Activated T-helper 1 cell treated with anti-CD3 and anti-CD28 coated beads, Interleukin-12 subunit alpha, Interleukin-12 subunit beta, Interleukin-2, Interleukin-4 antibody, amounts not matched to agents 30 ng/mL and 10 ng/mL and 1 ng/mL, durations not matched to agents 14 hours and 24 hours and 36 hours (primary cell): ENCODE measurements around the gene CDC20. TPM values are rescaled to one million over a fixed set of nuclear protein-coding genes. Genes with fewer than 3 reads are reported as not detected.
"Not testable (repeated sequence)": the region's sequence is repeated elsewhere in the genome, so short reads cannot be mapped to it uniquely, and the experiment has no call there.

Experiments used
- DNase-seq: peaks from one replicate; pipeline ENCODE4 v3.0.0; 2021; ENCODE audit warnings: low spot score
- H3K27ac Mint-ChIP-seq: one replicate; pipeline ENCODE4 v1.8.0; 2021; ENCODE audit warnings: mild to moderate bottlenecking, mixed read lengths
- H3K27me3 Mint-ChIP-seq: one replicate; pipeline ENCODE4 v1.8.0; 2022; ENCODE audit warnings: mild to moderate bottlenecking, moderate library complexity, mixed read lengths; ENCODE audit not compliant: insufficient read depth
- H3K36me3 Mint-ChIP-seq: one replicate; pipeline ENCODE4 v1.8.0; 2021; ENCODE audit warnings: low read depth, mixed read lengths
- H3K4me1 Mint-ChIP-seq: one replicate; pipeline ENCODE4 v1.8.0; 2021; ENCODE audit warnings: low read depth, mixed read lengths
- H3K4me3 Mint-ChIP-seq: one replicate; pipeline ENCODE4 v1.8.0; 2021; ENCODE audit warnings: mild to moderate bottlenecking, moderate library complexity, mixed read lengths
- H3K9me3 Mint-ChIP-seq: one replicate; pipeline ENCODE4 v1.8.0; 2021; ENCODE audit warnings: mixed read lengths
- intact Hi-C: fragments of 100-400 bp; cut with micrococcal nuclease; formaldehyde crosslinking; loops from one replicate; pipeline ENCODE4 v1.15.1; 2024
- total RNA-seq: library from RNA; stranded (reverse); gene quantifications from 2 replicates; pipeline ENCODE4 v1.2.3, GENCODE V29; 2022

CDC20 gene
- total RNA-seq, 1 donor from 2014 or later: 91.8 TPM

GRCh38 chr1:43382027-43382779, 23.4 kb downstream of the CDC20 start:
- DNase-seq: no peak
- peaks cover 60% of the 10 kb centered on the region for H3K36me3 Mint-ChIP-seq
- no peaks in the 10 kb centered on the region for H3K9me3 Mint-ChIP-seq
- no peaks in the 10 kb centered on the region for H3K27me3 Mint-ChIP-seq
- H3K4me1 Mint-ChIP-seq: peaks cover 10% of the 10 kb centered on the region
- H3K4me3 Mint-ChIP-seq: no peak overlapping the region
- peak overlapping the region; percentile 27 for H3K27ac Mint-ChIP-seq
- intact Hi-C loops: no loop called here

- no peak for DNase-seq
- intact Hi-C loops: no loop called here
- H3K27me3 Mint-ChIP-seq: no peaks in the 10 kb centered on the region
- no peak overlapping the region for H3K27ac Mint-ChIP-seq
- no peak overlapping the region for H3K4me3 Mint-ChIP-seq
- H3K9me3 Mint-ChIP-seq: no peaks in the 10 kb centered on the region
- peaks cover 22% of the 10 kb centered on the region for H3K4me1 Mint-ChIP-seq
- peaks cover 59% of the 10 kb centered on the region for H3K36me3 Mint-ChIP-seq
These were observed 24.7 kb downstream of the CDC20 start for GRCh38 chr1:43383449-43383848.

DNA sequence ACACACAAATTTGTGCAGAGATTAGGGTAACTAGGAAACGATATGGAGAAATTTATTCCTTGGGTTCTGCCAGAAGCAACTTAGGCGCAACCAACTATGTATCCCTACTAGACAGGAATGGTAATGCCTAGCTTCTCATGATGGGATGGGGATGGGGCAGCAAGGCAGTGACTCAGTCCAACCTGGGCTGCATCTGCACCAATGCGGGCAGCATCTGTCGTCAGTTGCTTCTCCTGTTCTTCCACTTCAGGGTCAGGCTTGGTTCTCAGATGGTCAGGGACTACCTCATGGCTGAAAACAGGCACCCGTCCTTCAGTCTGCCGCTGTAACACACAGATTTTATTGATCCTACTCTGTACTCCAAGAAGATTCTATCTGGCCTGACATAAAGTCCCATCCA, 27.9 kb downstream of the CDC20 start:
- Mint-ChIP-seq H3K9me3 (no peaks in the 10 kb centered on the region), H3K36me3 (peaks cover 53% of the 10 kb centered on the region), H3K27ac (no peak overlapping the region), H3K4me1 (peaks cover 36% of the 10 kb centered on the region), H3K27me3 (no peaks in the 10 kb centered on the region), H3K4me3 (no peak overlapping the region)
- DNase-seq: no peak
- intact Hi-C loops: no loop called here

GRCh38 chr1:43387976-43388599, 29.3 kb downstream of the CDC20 start:
- H3K4me1 Mint-ChIP-seq: peaks cover 40% of the 10 kb centered on the region
- no peak for DNase-seq
- intact Hi-C loops: no loop called here
- peaks cover 43% of the 10 kb centered on the region for H3K36me3 Mint-ChIP-seq
- no peaks in the 10 kb centered on the region for H3K9me3 Mint-ChIP-seq
- no peaks in the 10 kb centered on the region for H3K27me3 Mint-ChIP-seq
- H3K4me3 Mint-ChIP-seq: peak overlapping the region; percentile 99
- H3K27ac Mint-ChIP-seq: peak overlapping the region; percentile 64

DNA sequence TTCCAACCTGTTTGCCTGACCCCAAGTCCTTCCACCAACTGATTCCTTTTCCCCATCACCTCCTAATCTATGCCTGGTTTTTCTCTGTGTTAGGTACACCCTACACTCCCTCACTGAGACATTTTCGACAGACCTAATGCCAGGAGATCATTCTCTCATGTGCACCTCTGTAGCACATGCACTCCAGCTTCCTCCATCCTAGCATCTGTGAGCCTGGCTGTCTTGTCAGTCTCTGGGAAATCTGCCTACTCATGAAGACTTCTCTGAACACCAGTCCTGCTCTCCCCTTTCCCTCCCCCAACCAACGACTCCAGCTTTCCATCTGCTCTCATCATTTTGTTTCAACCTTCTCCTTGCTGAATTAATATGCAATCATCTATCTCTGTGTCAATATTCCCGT, 29.8 kb downstream of the CDC20 start:
- Mint-ChIP-seq H3K27me3 (no peaks in the 10 kb centered on the region), H3K36me3 (peaks cover 40% of the 10 kb centered on the region), H3K4me3 (peak overlapping the region; percentile 99), H3K4me1 (peaks cover 40% of the 10 kb centered on the region), H3K27ac (peak overlapping the region; percentile 64), H3K9me3 (no peaks in the 10 kb centered on the region)
- intact Hi-C loops: loop anchor here (1.0 kb wide), 5 partner anchors 20 to 216 kb away; partner anchors contain the start of genes CDC20, CFAP57, EBNA1BP2 and ELOVL1
- DNase-seq: no peak

- Mint-ChIP-seq H3K27ac (peak within 1 kb of the TSS; percentile 92), H3K4me3 (peak within 1 kb of the TSS; percentile 99), H3K9me3 (no peaks in the 10 kb centered on the region), H3K36me3 (peaks cover 31% of the 10 kb centered on the region), H3K27me3 (no peaks in the 10 kb centered on the region), H3K4me1 (peaks cover 40% of the 10 kb centered on the region)
- DNase-seq: peak; percentile 93
- intact Hi-C loops: loop anchor here (1.0 kb wide), 6 partner anchors 21 to 261 kb away; partner anchors contain the start of genes CDC20, CFAP57, EBNA1BP2 and ELOVL1
These were observed 30.8 kb downstream of the CDC20 start, which contains the start of the genes MED8 and SZT2 for GRCh38 chr1:43389326-43390313. Gene MED8, minus strand, starts transcription at chr1:43389800. Its CDS starts 36 bp downstream, at chr1:43389764. Gene SZT2, plus strand, starts transcription at chr1:43389899. Its CDS starts 70 bp downstream, at chr1:43389969.

DNA sequence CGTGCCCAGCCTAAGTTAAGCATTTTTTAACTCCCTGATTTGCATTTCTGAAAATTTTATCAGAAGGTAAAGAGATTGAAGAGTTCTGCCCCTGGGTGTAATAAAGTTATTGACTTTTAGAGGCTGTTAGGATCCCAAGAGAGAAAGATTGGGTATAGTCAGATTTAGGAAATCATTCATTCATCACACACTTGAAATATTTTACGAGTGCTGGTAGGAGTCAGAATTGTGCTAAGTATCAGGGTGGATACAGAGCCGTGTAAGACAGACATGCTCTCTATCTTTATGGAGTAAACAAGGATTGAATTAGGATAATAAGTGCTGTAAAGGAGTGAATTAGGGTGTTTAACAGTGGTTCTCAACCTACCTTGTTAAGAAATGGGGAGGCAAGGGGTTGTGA, 33.9 kb downstream of the CDC20 start:
- intact Hi-C loops: no loop called here
- Mint-ChIP-seq H3K36me3 (peaks cover 19% of the 10 kb centered on the region), H3K9me3 (no peaks in the 10 kb centered on the region), H3K27me3 (no peaks in the 10 kb centered on the region), H3K4me3 (no peak overlapping the region), H3K27ac (no peak overlapping the region), H3K4me1 (peaks cover 35% of the 10 kb centered on the region)
- DNase-seq: no peak

- H3K4me3 Mint-ChIP-seq: no peak overlapping the region
- H3K27ac Mint-ChIP-seq: no peak overlapping the region
- peaks cover 14% of the 10 kb centered on the region for H3K36me3 Mint-ChIP-seq
- no peaks in the 10 kb centered on the region for H3K27me3 Mint-ChIP-seq
- H3K4me1 Mint-ChIP-seq: peaks cover 17% of the 10 kb centered on the region
- H3K9me3 Mint-ChIP-seq: no peaks in the 10 kb centered on the region
- DNase-seq: no peak
- intact Hi-C loops: no loop called here
These were observed 36.7 kb downstream of the CDC20 start for GRCh38 chr1:43395523-43395922.

DNA sequence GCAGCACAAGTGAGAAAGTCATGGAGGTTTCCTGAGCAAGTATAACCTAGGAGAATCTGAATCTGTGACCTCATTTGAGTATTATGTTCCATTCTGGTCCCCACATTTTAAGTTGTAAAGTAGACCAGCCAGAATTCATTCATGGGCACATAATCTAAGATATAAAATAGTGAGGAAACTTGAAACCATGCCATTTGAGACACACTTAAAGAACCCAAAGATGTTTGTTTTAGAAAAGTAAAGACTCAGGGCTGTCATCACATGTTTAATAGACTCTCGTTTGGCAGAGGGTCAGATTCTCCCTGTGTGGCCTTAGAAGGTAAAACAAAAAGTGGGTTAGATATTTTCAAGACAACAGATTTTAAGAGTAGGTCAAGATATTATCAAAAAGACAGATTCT, 37.3 kb downstream of the CDC20 start:
- Mint-ChIP-seq H3K4me3 (no peak overlapping the region), H3K9me3 (no peaks in the 10 kb centered on the region), H3K36me3 (peaks cover 13% of the 10 kb centered on the region), H3K27ac (no peak overlapping the region), H3K4me1 (peaks cover 14% of the 10 kb centered on the region), H3K27me3 (no peaks in the 10 kb centered on the region)
- DNase-seq: no peak
- intact Hi-C loops: no loop called here

GRCh38 chr1:43398227-43398626, 39.4 kb downstream of the CDC20 start:
- Mint-ChIP-seq H3K4me3 (no peak overlapping the region), H3K9me3 (no peaks in the 10 kb centered on the region), H3K36me3 (peaks cover 18% of the 10 kb centered on the region), H3K4me1 (peaks cover 6% of the 10 kb centered on the region), H3K27me3 (no peaks in the 10 kb centered on the region), H3K27ac (no peak overlapping the region)
- no peak for DNase-seq
- intact Hi-C loops: no loop called here

GRCh38 chr1:43400441-43400840, 41.7 kb downstream of the CDC20 start:
- H3K27me3 Mint-ChIP-seq, H3K4me3 Mint-ChIP-seq, H3K9me3 Mint-ChIP-seq, H3K27ac Mint-ChIP-seq, DNase-seq, intact Hi-C loops, H3K4me1 Mint-ChIP-seq: not testable (repeated sequence)
- peaks cover 27% of the 10 kb centered on the region for H3K36me3 Mint-ChIP-seq

DNA sequence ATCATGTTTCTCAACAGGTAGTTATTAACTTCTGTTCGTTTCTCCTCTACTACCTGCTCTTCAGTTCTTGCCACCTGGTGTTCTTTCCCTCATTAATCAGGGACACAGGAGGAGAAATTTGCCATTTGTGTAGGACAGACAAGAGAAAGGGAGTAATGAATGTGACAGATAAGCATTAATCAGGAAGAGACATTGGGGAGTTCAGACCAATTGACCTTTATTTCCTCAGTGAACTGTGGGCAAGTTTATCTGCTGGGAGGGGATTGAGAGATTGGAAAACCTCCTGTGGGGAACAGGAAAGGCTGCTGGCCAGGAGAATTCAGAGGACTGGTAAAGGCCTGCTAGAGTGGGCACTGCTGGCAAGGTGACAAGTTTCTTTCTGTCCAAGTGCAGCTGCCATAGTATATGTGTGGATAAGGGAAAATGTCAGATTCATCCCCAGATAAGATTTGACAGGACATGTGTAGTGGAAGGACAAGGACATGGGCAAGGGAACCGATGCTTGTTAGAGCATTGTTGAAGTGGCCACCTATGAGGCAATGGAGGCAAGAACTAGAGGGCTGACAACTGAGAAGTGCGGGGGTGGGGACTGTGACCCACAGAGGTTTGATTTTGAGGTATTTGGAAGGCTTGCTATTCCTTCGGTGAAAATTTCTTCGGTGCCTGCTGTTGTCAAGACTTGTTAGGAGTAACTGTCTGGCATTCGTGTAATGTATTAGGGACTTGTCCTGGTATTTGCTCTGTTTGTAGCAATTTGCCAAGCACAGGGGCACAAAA, 43.5 kb downstream of the CDC20 start:
- H3K36me3 Mint-ChIP-seq: peaks cover 27% of the 10 kb centered on the region
- peaks cover 6% of the 10 kb centered on the region for H3K4me1 Mint-ChIP-seq
- H3K27ac Mint-ChIP-seq: no peak overlapping the region
- H3K27me3 Mint-ChIP-seq: no peaks in the 10 kb centered on the region
- intact Hi-C loops: no loop called here
- H3K9me3 Mint-ChIP-seq: no peaks in the 10 kb centered on the region
- no peak overlapping the region for H3K4me3 Mint-ChIP-seq
- no peak for DNase-seq
